ENCODE measurements around the gene TSACC. TPM values are rescaled to one million over a fixed set of nuclear protein-coding genes. Genes with fewer than 3 reads are reported as not detected.

The TSACC gene
- total and polyA plus RNA-seq, 8 donors = 0.56 TPM; not detected in 7

GRCh38 chr1:156356875-156357534 lies 18.7 kb downstream of the TSACC start:
- intact Hi-C loops (cut with DNase I) = no loop called here
- DNase-seq (peak; percentile 75 to 92 (median 84)), ATAC-seq (peak; percentile 97 to 100 (median 99)), FAIRE-seq (no peak)
- Histone ChIP-seq H3K36me3 (no peaks in the 10 kb centered on the region), H3K4me1 (no peaks in the 10 kb centered on the region), H3K9me3 (no peaks in the 10 kb centered on the region), H3K27ac (no peak overlapping the region), H3K27me3 (no peaks in the 10 kb centered on the region), H3K4me3 (no peak overlapping the region)
- 9 to 10% methylated on average over 22 of the region's 22 CpGs for WGBS, 2 donors
- peak; percentile 59 to 94 (median 80) for TF ChIP-seq CTCF (IDR thresholded peaks at IDR 0.05)

GRCh38 chr1:156357977-156358376 lies 19.7 kb downstream of the TSACC start:
- no peaks in the 10 kb centered on the region for H3K9me3 ChIP-seq
- no peak overlapping the region for H3K4me3 ChIP-seq
- DNase-seq (no peak), ATAC-seq (no peak), FAIRE-seq (no peak)
- 79 to 85% methylated on average over 2 of the region's 2 CpGs for WGBS, 2 donors
- no peaks in the 10 kb centered on the region for H3K4me1 ChIP-seq
- H3K27ac ChIP-seq = no peak overlapping the region
- H3K36me3 ChIP-seq = no peaks in the 10 kb centered on the region
- no peak for TF ChIP-seq CTCF (IDR thresholded peaks at IDR 0.05)
- intact Hi-C loops (cut with DNase I) = no loop called here
- H3K27me3 ChIP-seq = no peaks in the 10 kb centered on the region

- no peaks in the 10 kb centered on the region for H3K36me3 ChIP-seq
- H3K9me3 ChIP-seq = no peaks in the 10 kb centered on the region
- H3K4me3 ChIP-seq = no peak overlapping the region
- DNase-seq = no peak
- ATAC-seq = no peak
- no peak for FAIRE-seq
- H3K27ac ChIP-seq = no peak overlapping the region
- no peaks in the 10 kb centered on the region for H3K4me1 ChIP-seq
- no peaks in the 10 kb centered on the region for H3K27me3 ChIP-seq
- intact Hi-C loops (cut with DNase I) = no loop called here
- TF ChIP-seq CTCF (IDR thresholded peaks at IDR 0.05) = no peak
- WGBS, 2 donors = 94 to 95% methylated on average over 1 of the region's 1 CpG
Measured at GRCh38 chr1:156358641-156359040, 20.3 kb downstream of the TSACC start.

GRCh38 chr1:156359249-156359648 lies 20.9 kb downstream of the TSACC start:
- WGBS, 2 donors = 89 to 94% methylated on average over 3 of the region's 3 CpGs
- no peak for DNase-seq
- intact Hi-C loops (cut with DNase I) = no loop called here
- FAIRE-seq = no peak
- H3K27me3 ChIP-seq = no peaks in the 10 kb centered on the region
- TF ChIP-seq CTCF (IDR thresholded peaks at IDR 0.05) = no peak
- H3K9me3 ChIP-seq = no peaks in the 10 kb centered on the region
- no peaks in the 10 kb centered on the region for H3K4me1 ChIP-seq
- H3K27ac ChIP-seq = no peak overlapping the region
- ATAC-seq = no peak
- no peaks in the 10 kb centered on the region for H3K36me3 ChIP-seq
- no peak overlapping the region for H3K4me3 ChIP-seq

GRCh38 chr1:156359973-156360372 lies 21.6 kb downstream of the TSACC start:
- no peak for TF ChIP-seq CTCF (IDR thresholded peaks at IDR 0.05)
- no peaks in the 10 kb centered on the region for H3K9me3 ChIP-seq
- no peaks in the 10 kb centered on the region for H3K27me3 ChIP-seq
- no peak overlapping the region for H3K4me3 ChIP-seq
- WGBS, 2 donors = 57 to 63% methylated on average over 6 of the region's 6 CpGs
- H3K36me3 ChIP-seq = no peaks in the 10 kb centered on the region
- no peak overlapping the region for H3K27ac ChIP-seq
- no peak for DNase-seq
- ATAC-seq = no peak
- intact Hi-C loops (cut with DNase I) = no loop called here
- FAIRE-seq = no peak
- H3K4me1 ChIP-seq = no peaks in the 10 kb centered on the region

Measured in pancreas (tissue), 10 donors.